ENCODE measurements around the gene AK2.
"Not testable (repeated sequence)": the region's sequence is repeated elsewhere in the genome, so short reads cannot be mapped to it uniquely, and the experiment has no call there.

The AK2 gene

DNA sequence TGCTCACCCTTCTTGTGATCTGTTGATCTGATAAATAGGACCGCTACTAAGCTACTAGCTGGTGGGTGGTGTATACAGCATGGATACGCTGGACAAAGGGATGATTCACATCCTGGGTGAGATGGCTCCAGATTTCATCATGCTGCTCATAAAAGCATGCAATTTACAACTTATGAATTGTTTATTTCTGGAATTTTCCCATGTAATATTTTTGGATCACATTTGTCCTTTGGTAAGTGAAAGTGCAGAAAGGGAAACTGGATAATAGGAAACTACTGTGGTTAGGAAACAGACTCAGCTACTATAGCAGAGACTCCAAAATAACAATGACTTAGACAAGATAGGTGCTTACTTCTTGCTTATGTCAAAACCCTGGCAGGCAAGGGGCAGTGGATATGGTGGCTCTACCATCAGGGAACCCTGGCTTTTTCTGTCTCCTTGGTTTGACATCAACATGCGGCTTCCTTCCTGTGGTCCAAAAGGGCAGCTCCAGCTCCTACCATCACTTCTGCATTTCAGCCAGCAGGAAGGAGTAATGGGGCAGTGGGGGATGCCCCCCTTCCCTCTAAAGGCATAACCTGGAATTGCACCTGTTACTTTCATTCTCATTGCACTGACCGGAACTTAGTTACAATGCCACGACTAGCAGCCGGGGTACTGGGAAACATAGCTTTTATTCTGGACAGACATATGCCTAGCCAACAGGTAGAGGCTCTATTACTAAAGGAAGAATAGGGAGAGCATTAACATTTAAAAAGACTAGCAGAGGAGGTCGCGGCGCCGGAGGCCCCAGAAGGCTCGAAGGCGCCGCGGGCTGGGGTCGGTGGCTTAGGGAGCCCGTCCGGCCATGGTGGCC lies 13.8 kb upstream of the AK2 start:
- no peak for DNase-seq

DNA sequence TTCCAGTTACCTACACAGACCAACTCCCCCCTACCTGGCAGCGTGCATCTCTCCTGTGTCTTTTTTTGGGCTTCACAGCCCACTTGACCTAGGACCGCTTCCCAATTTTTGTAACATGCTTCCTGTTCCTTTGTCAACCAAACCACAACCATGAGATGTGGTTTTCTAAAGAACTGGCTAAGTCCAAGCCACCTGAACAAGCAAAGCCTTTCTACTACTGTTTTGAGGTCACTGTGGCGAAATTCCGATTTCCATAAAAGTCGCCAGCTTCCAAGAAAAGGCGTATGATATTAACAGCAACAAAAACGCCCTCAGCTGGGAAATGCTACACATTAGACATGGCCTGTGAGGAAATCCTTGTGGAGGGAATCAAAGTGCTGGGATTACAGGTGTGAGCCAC lies 12.7 kb upstream of the AK2 start:
- DNase-seq = no peak

DNA sequence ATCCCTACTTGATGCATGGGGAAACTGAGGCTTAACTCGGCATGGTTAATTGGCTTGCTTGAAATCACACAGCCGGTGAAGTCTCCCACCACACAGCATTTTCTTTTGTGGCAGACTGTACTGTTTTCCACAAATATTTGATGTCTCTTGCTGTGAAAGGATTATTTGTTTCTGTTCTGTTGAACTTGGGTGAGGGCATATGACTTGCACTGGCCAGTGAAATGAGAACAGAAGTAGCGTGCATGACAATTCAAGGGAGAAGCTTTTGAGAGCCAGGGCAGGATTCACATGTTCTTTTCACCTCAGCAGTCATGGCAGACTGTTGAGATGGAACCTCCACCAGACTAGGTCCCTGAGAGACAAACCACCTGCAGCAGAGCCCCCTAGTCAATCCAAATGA lies 11.7 kb upstream of the AK2 start:
- DNase-seq = no peak

DNA sequence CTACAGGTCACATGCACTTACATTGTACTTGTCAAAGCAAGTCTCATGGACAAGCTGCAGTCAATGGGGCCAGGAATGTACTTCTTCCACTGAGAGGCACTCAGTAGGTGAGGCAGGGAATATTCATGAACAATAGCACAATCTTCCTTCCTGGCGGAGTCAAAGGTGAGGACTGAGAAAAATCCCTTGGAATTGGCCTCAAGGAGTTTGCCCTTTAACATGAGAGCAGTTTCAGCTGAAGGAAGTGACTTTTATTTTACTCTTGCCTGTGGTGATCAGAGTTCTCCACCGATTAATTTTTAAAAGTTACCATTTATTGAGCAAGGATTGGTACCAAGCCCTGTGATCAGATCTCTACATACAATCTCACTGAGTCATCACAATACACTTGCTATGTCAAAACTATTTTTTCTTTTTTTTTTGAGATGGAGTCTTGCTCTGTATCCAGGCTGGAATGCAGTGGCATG lies 11.2 kb upstream of the AK2 start:
- DNase-seq = no peak

DNA sequence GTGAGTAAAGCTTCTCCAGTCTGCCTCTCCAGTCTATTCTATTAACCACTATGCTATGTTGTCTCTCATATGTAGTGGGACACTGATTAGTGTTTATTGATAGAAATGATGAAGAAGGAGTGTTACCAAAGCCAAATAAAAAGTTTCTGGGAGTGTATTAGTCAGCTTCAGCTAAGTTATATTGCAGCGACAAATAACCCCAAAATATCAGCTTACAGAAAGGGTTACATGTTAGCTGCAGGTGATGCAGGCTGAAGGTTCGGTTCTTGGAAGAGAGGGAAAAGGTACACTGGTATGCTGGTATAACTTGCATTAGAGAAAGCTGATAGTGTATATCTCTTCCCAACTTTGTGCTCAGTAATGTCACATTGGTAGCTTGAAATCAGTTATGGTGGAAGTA lies 10.6 kb upstream of the AK2 start:
- no peak for DNase-seq

DNA sequence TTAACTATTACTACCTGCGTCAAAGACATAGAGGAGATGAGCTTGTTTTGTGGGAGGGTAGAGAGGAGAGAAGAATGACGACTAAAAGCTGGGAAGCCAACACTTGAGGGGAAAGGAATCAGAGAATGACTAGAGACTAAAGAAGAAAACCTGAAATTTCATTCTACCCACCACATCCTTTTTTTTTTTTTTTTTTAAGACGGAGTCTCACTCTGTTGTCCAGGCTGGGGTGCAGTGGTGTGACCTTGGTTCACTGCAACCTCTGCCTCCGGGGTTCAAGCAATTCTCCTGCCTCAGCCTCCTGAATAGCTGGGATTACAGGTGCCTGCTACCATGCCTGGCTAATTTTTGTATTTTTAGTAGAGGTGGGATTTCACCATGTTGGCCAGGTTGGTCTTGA lies 9.6 kb upstream of the AK2 start:
- not testable (repeated sequence) for DNase-seq

DNA sequence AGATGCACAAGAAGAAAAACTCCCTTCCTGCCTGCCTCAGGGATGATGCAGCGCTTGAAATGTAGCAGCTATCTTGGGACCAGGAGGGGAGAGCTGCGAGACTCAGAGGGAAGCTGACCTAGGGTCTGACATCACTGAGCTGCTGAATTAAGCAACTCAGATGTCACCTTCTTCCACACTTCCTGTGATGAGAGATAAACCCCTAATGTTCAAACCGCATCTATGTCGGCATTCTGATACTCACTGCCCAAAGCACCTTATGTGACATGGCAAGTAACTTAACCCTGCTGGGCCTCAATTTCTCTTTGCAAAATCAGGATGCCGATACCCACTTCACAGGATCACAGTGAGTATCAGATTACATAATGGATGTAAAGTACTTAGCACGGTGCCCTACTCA lies 9.1 kb upstream of the AK2 start:
- peak; percentile 53 for DNase-seq

DNA sequence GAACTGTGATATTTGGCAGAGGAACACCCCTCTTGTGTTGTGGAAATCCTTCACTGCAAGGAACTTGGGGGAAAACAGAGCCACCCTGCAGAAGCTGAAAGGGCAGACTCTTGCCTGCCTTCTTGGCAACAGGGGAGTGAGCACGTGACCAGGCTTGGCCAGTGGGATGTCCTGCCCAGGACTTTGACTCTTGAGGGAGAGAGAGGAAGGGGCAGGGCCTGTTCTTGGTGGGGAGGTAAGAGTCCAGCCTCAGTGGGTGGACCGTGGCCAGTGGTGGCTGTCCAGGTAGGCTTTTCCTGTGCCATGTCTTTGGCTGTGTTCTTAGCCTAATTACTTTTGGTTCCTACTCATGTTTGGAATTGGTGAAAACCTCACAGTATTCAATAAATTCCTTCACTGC lies 8.6 kb upstream of the AK2 start:
- DNase-seq = no peak

DNA sequence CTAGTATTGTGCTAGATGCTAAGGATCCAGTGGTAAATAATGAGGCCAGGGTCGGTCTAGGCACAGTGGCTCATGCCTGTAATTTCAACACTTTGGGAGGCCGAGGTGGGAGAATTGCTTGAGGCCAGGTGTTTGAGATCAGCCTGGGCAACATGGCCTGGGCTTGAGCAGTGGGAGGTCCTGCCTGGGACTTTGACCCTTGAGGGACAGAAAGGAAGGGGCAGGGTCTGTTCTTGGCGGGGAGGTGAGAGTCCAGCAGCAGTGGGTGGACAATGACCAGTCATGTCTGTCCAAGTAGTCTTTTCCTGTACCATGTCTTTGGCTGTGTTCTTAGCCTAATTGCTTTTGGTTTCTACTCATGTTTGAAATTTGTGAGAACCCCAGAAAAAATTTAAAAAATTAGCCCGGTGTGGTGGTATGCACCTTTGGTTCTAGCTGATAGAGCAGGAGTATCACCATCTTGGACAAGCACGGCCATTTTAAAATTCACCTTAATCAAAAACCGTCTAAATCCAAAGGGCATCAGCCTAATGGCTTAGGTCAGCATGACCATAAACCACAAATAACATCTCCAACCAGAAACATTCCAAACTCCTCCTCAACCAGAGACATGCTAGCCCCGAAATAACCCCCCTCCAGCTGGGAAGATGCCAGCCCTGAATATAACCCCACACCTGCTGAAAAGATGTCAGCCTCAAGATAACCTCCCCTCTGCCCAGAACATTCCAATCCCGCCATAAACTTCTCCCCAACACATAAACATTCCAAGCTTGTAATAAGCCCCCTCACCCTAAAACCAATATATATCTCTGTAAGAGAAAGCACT lies 6.8 kb upstream of the AK2 start:
- DNase-seq = no peak

DNA sequence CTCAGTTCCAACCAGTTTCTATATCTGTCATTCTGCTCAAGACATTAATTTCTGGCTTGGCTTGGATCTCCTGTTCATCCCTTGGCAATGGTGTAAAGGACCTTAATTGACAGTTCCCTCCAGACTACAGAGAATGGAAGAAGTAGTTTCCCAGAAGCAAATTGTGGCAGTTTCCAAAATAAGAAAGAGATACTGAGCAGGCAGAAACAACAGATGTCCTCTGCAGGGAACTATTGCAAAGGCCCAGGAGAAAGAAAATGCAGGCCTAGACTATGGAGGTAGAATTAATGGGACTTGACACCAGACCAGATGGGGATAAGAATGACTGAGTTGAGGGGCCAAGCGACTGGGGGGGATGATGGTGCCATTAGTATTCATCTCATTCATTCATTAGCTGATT lies 6.1 kb upstream of the AK2 start:
- DNase-seq = no peak

DNA sequence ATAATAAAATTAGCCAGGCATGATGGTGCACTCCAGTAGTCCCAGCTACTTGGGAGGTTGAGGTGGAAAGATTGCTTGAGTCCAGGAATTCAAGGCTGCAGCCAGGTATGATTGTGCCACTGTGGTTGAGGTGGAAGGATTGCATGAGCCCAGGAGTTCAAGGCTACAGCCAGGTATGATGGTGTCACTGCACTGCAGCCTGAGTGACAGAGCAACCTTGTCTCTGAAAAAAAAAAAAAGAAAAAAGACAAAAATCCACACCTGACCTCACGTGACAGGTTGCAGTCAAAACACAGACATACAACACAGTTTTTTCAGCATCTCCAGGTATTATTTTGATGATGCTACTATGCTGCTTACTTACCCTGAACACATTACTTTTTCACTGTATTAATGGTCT lies 4.3 kb upstream of the AK2 start:
- no peak for DNase-seq

DNA sequence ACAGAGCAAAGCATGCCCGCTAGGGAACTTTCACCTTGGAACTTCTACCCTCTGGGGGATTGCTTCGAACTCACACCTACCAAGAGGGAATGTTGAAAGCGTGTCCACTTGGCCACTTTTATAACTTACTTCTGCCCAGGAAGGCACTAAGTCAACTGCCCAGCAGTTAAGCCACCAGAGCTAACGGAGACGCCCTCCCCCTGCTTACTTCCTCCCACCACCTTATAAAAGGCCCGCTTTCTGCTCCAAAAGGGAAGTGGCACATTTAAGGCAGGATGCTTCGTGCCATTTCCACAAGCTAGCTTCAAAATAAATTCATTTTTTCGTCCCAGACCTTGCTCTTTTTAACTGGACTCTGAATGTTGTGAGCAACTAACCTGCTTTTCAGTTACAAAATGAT lies 3.2 kb upstream of the AK2 start:
- no peak for DNase-seq

DNA sequence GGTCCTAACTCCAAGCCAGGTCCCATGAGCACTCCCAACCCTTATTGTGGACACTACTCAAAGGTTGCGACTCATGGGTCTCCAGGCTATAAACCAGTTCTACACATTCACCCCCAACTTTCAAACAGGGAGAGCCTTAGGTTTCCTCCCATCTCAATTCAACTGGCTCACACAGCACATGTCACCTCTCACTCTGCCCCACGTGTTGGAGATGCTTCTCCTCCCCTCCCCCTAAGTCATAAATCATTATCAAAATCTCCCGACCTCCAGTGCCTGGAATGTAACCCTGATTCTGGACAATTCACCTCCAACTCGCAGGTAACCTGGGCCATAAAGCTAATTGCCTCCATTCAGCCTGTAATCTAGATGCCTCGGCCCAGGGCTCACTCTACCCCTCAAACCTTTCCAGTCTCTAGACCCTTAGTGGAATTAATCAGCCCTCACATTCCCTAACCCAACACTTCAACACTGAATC lies 595 bp downstream of the AK2 start:
- DNase-seq = peak; percentile 8

DNA sequence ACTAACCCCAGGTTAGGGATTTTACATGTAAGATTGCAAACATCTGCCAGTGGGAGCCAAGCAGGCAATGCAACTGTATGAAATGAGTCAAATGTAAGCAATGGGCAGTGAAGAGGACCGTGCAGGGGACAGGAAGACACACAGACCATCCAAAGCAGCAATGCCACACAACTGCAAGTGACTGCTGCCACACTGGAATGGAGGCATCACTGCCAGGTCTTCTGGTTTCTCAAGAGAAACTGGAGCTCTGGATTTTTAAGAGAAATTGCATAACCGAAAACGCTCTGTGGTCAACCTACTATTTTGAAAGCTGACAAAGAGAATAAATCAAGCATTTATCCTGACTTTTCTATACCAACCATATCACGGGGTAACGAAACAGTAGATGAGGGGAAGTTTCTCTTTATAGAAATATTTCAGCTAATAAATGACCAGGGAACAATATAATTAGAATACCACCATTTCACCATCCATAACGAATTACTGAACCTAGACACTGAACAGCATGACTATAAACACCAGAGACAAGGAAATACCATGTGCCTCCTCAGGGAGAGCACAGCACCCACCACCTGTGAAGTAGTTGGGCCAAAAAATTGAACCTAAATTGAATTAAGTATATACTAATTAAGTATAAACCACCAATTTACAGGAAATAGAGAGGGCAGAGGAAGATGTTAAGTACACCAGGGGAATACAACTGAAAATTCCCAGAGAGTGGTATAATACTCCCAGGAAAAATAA lies 4.4 kb downstream of the AK2 start:
- DNase-seq = no peak

DNA sequence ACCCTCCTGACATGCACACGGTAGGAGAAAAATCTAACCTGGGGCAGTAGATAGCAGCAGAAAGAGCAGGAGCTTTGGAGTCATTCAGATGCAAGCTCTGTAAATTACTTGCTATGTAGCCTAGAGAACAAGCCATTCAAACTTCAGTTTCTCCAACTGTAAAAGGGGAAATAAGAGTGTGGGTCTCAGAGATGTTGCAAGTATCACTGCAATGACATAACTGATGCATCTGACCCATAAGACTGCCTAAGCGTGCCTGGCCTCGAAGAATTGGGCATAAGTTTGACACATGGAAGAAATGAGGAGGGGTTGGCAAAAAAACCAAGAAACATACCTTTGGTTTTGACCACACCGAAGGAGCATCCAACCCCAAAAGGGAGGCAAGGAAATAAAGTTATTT lies 5.2 kb downstream of the AK2 start:
- DNase-seq = no peak

DNA sequence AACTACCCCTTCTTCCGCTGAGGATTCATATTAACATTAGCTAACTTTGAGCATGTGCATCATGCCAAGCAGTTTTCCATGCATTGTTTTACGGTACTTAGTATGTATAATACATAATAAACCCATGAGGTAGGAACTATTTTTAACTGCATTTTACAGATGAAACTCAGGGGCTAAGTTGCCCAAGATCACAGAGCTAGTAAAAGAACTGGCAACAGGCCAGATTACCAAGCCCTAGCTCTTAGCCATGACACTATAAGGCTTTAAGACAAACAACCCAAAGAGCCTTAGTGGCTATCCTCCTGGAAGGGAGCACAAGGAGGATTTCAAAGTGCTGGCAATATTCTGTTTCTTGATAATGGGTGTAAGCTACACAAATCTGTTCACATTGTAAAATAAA lies 6.1 kb downstream of the AK2 start:
- DNase-seq = no peak

DNA sequence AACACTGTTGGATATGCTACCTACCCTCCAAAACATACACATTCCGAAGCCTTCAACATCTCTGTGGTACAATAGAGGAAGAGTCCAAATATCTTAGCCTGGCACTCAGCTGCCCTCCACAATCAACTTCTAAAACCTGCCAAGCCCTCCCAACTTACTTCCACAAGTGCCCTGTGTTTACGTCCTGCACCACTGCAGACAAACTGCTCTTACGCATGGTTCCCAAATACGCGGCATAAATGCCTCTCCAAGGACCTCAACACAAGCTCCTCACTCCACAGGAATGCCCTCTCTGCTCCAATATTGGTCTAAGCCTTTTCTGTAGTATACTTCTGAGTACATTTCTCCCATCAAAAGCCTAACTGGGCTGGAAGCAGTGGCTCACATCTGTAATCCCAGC lies 6.8 kb downstream of the AK2 start:
- DNase-seq = no peak

DNA sequence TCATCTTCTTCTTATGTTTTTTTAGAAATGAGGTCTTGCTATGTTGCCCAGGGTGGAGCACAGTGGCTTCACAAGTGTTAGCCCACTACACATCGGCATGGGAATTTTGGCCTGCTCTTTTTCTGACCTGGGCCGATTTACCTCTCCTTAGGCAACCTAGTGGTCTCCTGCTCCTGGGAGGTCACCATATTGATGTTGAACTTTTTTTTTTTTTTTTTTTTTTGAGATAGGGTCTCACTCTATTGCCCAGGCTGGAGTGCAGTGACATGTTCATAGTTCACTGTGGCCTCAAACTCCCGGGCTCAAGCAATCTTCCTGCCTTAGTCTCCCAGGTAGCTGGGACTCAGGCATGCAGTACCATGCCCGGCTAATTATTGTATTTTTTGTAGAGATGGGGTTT lies 7.5 kb downstream of the AK2 start:
- no peak for DNase-seq

DNA sequence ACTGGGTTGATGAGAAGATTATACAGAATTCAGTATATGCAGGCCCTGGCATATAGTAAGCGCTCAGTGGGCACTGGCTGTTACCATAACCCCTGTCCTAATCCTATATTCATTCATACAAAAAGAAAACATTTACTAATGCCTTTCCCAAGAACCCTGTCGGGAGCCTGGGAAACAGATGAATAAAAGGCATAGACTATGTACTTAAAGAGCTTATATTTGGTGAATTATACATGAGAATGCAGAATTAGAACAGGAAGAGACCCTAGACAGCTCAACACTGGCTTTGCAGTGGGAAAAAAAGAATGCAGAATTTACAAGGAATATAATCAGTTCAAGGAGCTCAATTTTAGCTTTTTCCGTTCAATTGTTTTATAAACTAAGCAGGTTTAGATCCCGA lies 10.9 kb downstream of the AK2 start:
- no peak for DNase-seq

DNA sequence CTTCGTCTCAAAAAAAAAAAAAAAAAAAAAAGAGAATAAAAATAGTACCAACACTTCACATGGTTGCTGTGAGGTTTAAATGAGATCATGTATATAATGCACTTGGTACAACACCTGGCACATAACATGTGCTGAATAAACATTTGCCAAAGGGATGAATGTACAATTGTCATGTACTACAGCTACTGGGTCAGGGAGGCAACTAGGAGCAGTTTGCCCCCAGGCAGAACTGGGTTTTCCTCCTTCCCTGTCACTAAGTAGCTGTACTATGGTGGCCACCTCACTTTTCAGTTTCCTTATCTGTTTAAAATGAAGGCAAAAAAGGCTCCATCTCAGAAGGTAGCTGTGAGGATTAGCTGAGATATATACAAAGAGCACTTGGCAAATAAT lies 11.5 kb downstream of the AK2 start:
- DNase-seq = no peak

DNA sequence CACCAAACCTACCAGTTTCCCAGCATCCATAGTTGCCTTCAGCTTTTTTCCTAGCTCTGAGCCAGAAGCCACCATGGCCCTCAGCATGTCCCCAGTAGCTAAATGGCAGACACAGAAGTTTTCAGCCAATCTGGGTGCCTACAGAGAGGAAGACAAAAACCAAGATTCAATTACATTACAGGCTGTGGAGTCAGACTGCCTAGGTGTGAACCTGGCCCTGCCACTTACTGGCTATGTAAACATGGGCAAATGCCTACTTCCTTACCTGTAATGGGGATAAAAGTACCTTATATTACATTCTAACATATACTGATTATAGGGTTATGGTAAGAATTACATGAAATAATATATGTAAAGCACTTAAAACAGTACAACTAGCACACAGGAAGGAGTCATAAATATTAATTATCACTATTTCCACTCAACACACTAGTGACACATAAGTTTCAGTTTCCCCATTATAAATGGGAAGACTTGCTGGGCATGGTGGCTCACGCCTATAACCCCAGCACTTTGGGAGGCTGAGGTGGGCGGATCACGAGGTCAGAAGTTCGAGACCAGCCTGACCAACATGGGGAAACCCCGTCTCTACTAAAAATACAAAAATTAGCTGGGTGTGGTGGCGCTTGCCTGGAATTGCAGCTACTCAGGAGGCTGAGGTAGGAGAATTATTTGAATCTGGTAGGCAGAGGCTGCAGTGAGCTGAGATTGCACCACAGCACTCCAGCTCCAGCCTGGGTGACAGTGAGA lies 12.1 kb downstream of the AK2 start:
- peak; percentile 21 for DNase-seq

DNA sequence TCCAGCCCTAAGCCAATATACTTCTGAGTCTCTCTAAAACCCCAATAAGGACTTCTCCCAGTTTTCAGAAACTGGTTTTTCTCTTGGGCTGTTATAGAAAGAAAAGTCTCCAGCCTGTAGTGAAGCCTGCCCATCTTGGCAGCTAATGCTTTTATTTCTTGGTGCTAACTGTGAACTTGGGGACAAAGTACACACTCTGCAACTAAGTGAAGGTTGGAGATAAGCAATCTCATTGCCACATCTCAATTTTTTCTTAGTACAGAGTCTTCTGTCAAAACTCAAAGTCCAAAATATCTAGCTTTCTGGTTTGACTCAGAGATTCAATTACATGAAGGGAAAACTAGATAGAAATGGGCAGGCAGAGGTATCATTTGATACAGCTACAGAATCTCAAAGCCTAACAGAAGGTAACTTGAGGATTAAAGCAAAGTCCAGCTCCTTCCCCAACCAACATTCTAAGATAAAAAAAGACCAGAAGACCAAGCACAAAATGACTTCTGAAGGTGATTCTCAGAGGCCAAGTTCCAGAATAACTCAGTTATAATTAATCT lies 14.0 kb downstream of the AK2 start:
- no peak for DNase-seq

Measured in CD4-positive, alpha-beta T cell treated with Interleukin-10 for 1 hour (primary cell).